A549 (cell line): Measurements from ENCODE around the gene RASL11B. TPM values are rescaled to one million over a fixed set of nuclear protein-coding genes. Genes with fewer than 3 reads are reported as not detected.

Source experiments
- ATAC-seq, 2 experiments: fragments of 200-7000 bp in 1 of 2; fragments of >200 bp in 1 of 2; cut with Nextera tagmentation in 1 of 2; cut with Tn5 transposase in 1 of 2; 3 replicates each; pipeline versions ENCODE4 v1.8.0 to v1.9.1; 2018 to 2020; ENCODE audit warnings: mild to moderate bottlenecking in 1 of 2, moderate library complexity in 1 of 2
- CTCF ChIA-PET: fragments of 300-600 bp; sonication (Branson Sonifier 250); formaldehyde crosslinking; extraction: SDS; loops from one replicate; lab custom pipeline; 2021; ENCODE audit warnings: antibody characterized with exemption, inconsistent platforms; lab: Yijun Ruan, JAX
- POLR2A ChIA-PET: fragments of 350-600 bp; formaldehyde crosslinking; extraction: SDS; loops from one replicate; lab custom pipeline; 2021; ENCODE audit warnings: antibody characterized with exemption, inconsistent platforms; lab: Yijun Ruan, JAX
- DNase-seq, 2 experiments: peaks; one replicate each; pipeline versions ENCODE4 v3.0.0 to v3.0.0-alpha.2; 2011 to 2016; ENCODE audit warnings: low read depth in 1 of 2, low spot score in 1 of 2
- FAIRE-seq: peaks from 2 replicates; lab custom pipeline; 2011; peaks lifted over from hg19 to GRCh38; lab: Jason Lieb, UNC
- H3K27ac ChIP-seq, 2 experiments: fragments of >200 bp; sonication (Bioruptor Twin); formaldehyde crosslinking; 3 replicates each; pipeline ENCODE4 v1.5.1; 2016 to 2017
- H3K4me1 ChIP-seq: fragments of >200 bp; sonication (Bioruptor Twin); formaldehyde crosslinking; 3 replicates; pipeline ENCODE4 v1.6.1; 2016
- H3K4me2 ChIP-seq: fragments of >200 bp; sonication (Bioruptor Twin); formaldehyde crosslinking; 3 replicates; pipeline ENCODE4 v1.6.1; 2016
- H3K4me3 ChIP-seq: fragments of >200 bp; sonication (Bioruptor Twin); formaldehyde crosslinking; 3 replicates; pipeline ENCODE4 v1.5.1; 2016
- H3K9me3 ChIP-seq: fragments of >200 bp; sonication (Bioruptor Twin); formaldehyde crosslinking; 3 replicates; pipeline ENCODE4 v1.6.1; 2016
- EHF ChIP-seq: fragments of 250-450 bp; sonication (Bioruptor Pico); IDR thresholded peaks from 2 replicates; pipeline ENCODE4 v1.5.0; 2020; ENCODE audit warnings: mild to moderate bottlenecking
- FOSB ChIP-seq: fragments of 250-450 bp; sonication (Bioruptor Pico); IDR thresholded peaks from 2 replicates; pipeline ENCODE4 v1.5.0; 2020; ENCODE audit warnings: mild to moderate bottlenecking, moderate library complexity
- FOSL2 ChIP-seq, 2 experiments: fragments of 450-650 bp in 1 of 2; fragments of >200 bp in 1 of 2; sonication (Bioruptor Twin) in 1 of 2; formaldehyde crosslinking; IDR thresholded peaks; 2 replicates each; pipeline versions ENCODE4 v1.5.0 to v1.6.1; 2016 to 2020; ENCODE audit warnings: mild to moderate bottlenecking in 1 of 2, moderate library complexity in 1 of 2
- FOXS1 ChIP-seq: fragments of 250-450 bp; sonication (Bioruptor Pico); IDR thresholded peaks from 2 replicates; pipeline ENCODE4 v1.5.0; 2020; ENCODE audit warnings: mild to moderate bottlenecking, moderate library complexity
- GATA3 ChIP-seq: IDR thresholded peaks from 2 replicates; pipeline ENCODE4 v1.6.1; 2012; ENCODE audit warnings: borderline replicate concordance
- HEYL ChIP-seq: fragments of 250-450 bp; sonication (Bioruptor Pico); IDR thresholded peaks from 2 replicates; pipeline ENCODE4 v1.8.0; 2021; ENCODE audit warnings: mild to moderate bottlenecking, moderate library complexity
- KDM1A ChIP-seq: fragments of 200-600 bp; sonication (generic); IDR thresholded peaks from 2 replicates; pipeline ENCODE4 v1.6.1; 2016; ENCODE audit warnings: low read depth, mild to moderate bottlenecking
- MAFK ChIP-seq: fragments of 450-650 bp; IDR thresholded peaks from 2 replicates; pipeline ENCODE4 v1.6.1; 2014; ENCODE audit not compliant: partially characterized antibody
- NR3C1 ChIP-seq: fragments of >200 bp; sonication (Bioruptor Twin); formaldehyde crosslinking; IDR thresholded peaks from 3 replicates; pipeline ENCODE4 v1.6.1; 2017
- PHF8 ChIP-seq: fragments of 200-600 bp; sonication (generic); IDR thresholded peaks from 2 replicates; pipeline ENCODE4 v1.6.1; 2016; ENCODE audit warnings: low read depth, mild to moderate bottlenecking, antibody characterized with exemption, moderate library complexity, borderline replicate concordance
- POLR2A ChIP-seq: IDR thresholded peaks from 2 replicates; pipeline ENCODE4 v1.6.1; 2012; ENCODE audit warnings: mild to moderate bottlenecking, low read length
- POLR2AphosphoS2 ChIP-seq: conservative IDR thresholded peaks from 2 replicates; pipeline ENCODE4 v1.6.1; 2012; ENCODE audit warnings: low read length, improper control_type of control experiment, inconsistent platforms
- RAD21 ChIP-seq, 2 experiments: fragments of >200 bp in 1 of 2; sonication (Bioruptor Twin) in 1 of 2; formaldehyde crosslinking in 1 of 2; IDR thresholded peaks in 1 of 2; conservative IDR thresholded peaks in 1 of 2; 2 replicates in 1 of 2; 3 replicates in 1 of 2; pipeline ENCODE4 v1.6.1; 2012 to 2018; ENCODE audit warnings: inconsistent platforms in 1 of 2
- RFX5 ChIP-seq: fragments of 450-650 bp; IDR thresholded peaks from 2 replicates; pipeline ENCODE4 v1.7.1; 2014; ENCODE audit warnings: antibody characterized with exemption, mild to moderate bottlenecking, moderate library complexity
- SREBF2 ChIP-seq: fragments of 450-650 bp; IDR thresholded peaks from 2 replicates; pipeline ENCODE4 v1.6.1; 2014; ENCODE audit warnings: mild to moderate bottlenecking, moderate library complexity
- USF2 ChIP-seq: fragments of 450-650 bp; IDR thresholded peaks from 2 replicates; pipeline ENCODE4 v1.6.1; 2014; ENCODE audit warnings: antibody characterized with exemption
- ZFP36 ChIP-seq: fragments of 450-650 bp; IDR thresholded peaks from 2 replicates; pipeline ENCODE4 v1.6.1; 2014; ENCODE audit warnings: borderline replicate concordance; ENCODE audit not compliant: partially characterized antibody
- WGBS: methylation state at CpG from one replicate; pipeline ENCODE4 v1.1.6; 2017; ENCODE audit errors: missing lambda C conversion rate; 5-methylcytosine and 5-hydroxymethylcytosine counted together
- polyA plus RNA-seq, 4 experiments: library from polyadenylated mRNA; depleted of rRNA in 3 of 4; stranded (reverse); fragments of >200 nt; fragmentation: RNase III in 1 of 4; extraction: RNeasy Plus Mini Kit Qiagen cat#74134 plus additional on column Dnase treatment in 1 of 4; gene quantifications; 2 replicates in 3 of 4; 3 replicates in 1 of 4; pipeline ENCODE4 v1.2.3, GENCODE V29; 2011 to 2017
- TF ChIP-seq, protein P1 (sequence below): fragments of >200 bp; sonication (Bioruptor Twin); formaldehyde crosslinking; IDR thresholded peaks from 2 replicates; pipeline ENCODE4 v1.6.1; 2016

The RASL11B gene
- polyA plus RNA-seq, 2 of the 4 experiments (the other 2 are of a cell fraction), result 0.04 to 0.05 TPM

DNA sequence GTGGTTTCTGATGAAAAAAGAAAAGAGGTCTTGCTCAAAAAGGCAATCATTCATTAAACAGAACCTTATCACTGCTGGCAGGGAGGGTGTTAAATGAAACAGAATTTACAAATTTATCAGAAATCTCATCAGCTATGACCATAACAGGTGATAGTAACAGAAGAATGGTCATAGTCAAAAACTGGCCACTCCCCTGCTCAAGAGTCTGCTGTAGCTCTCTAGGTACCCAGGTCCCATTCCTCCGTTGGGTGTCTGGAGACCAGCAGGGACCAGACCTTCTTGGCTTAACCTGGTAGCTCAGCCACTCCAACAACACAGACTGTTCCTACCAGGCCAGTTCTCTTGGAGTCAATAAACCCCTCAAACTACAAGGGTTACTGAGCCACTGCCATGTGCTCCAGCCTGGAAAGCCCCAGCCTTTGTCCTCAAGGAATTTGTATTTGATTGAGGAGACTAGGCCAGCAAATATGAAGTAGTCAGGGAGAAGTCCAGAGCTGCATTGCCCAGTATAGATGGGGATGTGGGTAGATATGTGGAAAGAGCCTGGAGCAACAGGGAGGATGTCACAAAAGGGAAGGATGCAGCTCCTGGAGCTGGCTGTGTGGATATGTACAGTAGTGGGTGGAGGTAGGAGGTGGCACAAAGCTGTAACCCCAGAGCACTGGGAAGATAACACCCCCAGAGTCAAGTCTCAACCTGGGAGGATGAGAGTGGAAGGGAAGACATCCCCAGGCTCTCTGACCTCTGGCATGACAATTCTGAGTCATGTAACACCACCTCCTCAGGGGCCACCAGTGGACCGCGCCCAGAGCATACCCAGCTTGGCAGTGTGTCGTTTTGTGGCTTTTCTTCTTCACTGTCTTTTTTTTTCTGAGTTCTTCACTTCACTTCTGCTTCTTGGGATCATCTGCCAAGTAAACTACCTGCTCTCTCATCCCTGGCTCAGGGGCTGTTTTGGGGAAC is 21.9 kb downstream of the RASL11B start:
- ATAC-seq, result no peak
- WGBS, result 61% methylated on average over 3 of the region's 4 CpGs
- CTCF ChIA-PET, result interaction anchor here (0.7 kb wide), 1 partner anchor 650 kb away, joined by 3 read pairs; no protein-coding TSS in a partner anchor
- DNase-seq, result no peak
- POLR2A ChIA-PET, result no interaction called here
- no peak overlapping the region for H3K4me2 ChIP-seq
- no peaks in the 10 kb centered on the region for H3K4me1 ChIP-seq
- FAIRE-seq, result no peak
- H3K27ac ChIP-seq, result no peak overlapping the region
- H3K4me3 ChIP-seq, result no peak overlapping the region
- no peaks in the 10 kb centered on the region for H3K9me3 ChIP-seq
- TF ChIP-seq NR3C1 (no peak), PHF8 (no peak), ZFP36 (no peak), FOXS1 (no peak), GATA3 (no peak), HEYL (CRISPR knock-in tag) (no peak), KDM1A (no peak), SREBF2 (no peak)
- TF ChIP-seq, protein P1, sequence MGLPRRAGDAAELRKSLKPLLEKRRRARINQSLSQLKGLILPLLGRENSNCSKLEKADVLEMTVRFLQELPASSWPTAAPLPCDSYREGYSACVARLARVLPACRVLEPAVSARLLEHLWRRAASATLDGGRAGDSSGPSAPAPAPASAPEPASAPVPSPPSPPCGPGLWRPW, result no peak

DNA sequence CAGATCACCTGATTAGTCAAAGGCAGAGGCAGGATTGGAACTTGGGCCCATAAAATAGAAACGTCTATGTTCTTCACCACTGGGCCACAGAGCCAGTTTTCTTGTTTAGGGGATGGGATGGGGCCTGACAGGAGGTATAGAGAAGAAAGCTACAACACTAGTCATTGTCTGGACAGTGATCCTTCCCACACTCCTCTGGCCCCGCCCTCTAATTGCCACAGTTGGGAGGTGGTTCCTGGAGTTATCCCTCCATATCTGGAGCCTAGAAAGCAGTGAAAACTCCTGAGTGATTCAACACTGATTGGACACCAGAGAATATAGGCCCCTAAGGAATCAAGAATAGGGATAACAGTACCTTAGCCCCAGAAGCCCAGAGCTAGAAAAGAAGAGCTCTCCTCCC is 22.9 kb downstream of the RASL11B start:
- 88% methylated on average over 1 of the region's 2 CpGs for WGBS
- H3K4me2 ChIP-seq, result no peak overlapping the region

DNA sequence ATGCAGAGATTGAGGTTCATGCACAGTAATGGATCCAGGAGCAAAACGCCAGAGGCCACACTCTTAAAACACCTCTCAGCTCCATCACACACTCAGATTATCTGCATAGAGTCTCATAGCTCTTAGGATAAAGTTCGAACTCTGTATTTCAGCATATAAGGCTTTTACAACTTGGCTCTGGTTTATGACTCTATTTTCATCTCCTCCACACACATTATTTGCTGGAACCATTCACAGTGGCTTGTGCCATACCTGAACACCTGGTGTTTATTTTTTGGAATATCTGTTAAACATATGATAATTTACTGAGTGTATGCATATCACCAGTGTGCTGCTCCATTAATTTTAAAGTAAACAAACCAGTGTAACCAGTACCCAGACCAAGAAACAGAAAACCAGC is 27.2 kb downstream of the RASL11B start:
- H3K9me3 ChIP-seq, result no peaks in the 10 kb centered on the region
- ChIA-PET POLR2A (no interaction called here), CTCF (no interaction called here)
- TF ChIP-seq USF2 (no peak), HEYL (CRISPR knock-in tag) (no peak), POLR2A (no peak)
- no peak overlapping the region for H3K4me3 ChIP-seq
- no peak overlapping the region for H3K4me2 ChIP-seq
- FAIRE-seq (no peak), DNase-seq (no peak), ATAC-seq (no peak)
- H3K4me1 ChIP-seq, result no peaks in the 10 kb centered on the region
- WGBS, result 46% methylated on average over 2 of the region's 2 CpGs
- H3K27ac ChIP-seq, result no peak overlapping the region

More for the DNA sequence above, 22.9 kb downstream of the RASL11B start:
- Histone ChIP-seq H3K4me1 (no peaks in the 10 kb centered on the region), H3K27ac (no peak overlapping the region), H3K4me3 (no peak overlapping the region), H3K9me3 (no peaks in the 10 kb centered on the region)
- ChIA-PET POLR2A (no interaction called here), CTCF (no interaction called here)
- no peak for ATAC-seq
- DNase-seq, result no peak
- TF ChIP-seq MAFK, result no peak
- no peak for TF ChIP-seq FOXS1
- TF ChIP-seq RFX5, result no peak
- no peak for FAIRE-seq

DNA sequence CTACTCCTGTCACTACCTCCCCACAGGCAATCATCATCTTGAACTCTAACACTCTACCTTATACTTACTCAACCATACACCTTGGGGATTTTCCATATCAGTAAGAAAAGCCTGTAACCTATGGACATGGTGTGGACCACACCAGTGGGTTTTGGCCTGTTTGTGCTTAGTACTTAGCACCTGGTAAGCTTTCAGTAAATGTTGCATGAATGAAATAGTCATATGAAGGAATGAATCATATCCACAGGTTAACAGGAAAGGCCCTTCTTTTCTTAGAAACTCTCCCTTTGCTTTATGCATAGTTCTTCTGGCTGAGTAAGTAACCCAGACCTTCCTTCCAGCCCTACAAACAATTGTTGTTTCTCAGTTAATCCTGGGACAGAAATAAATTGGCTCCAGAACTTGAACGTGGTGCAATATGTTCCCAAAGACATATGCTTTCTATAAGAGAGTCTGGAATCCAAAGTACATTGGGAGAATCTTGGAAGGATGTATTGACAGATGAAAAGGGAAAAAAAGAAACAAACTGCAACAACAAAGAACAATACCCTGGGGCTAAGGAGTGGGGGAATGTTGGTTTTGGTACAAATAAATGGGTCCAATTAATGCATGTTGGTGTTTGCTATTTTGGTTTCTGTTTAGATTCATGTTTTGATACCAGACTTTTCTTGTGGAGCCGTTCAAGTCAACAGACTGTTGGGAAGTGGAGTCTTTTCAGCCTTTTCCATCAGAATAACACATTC is 27.8 kb downstream of the RASL11B start:
- Histone ChIP-seq H3K27ac (no peak overlapping the region), H3K9me3 (no peaks in the 10 kb centered on the region), H3K4me2 (no peak overlapping the region), H3K4me3 (no peak overlapping the region), H3K4me1 (no peaks in the 10 kb centered on the region)
- ChIA-PET CTCF (no interaction called here), POLR2A (no interaction called here)
- TF ChIP-seq POLR2A (no peak), FOSB (CRISPR knock-in tag) (no peak), EHF (no peak), RAD21 (conservative IDR thresholded peaks at IDR 0.05 in 1 of 2, IDR thresholded peaks at IDR 0.05 in 1 of 2) (no peak), PHF8 (no peak), FOSL2 (IDR thresholded peaks at IDR 0.05) (no peak), FOSL2 (CRISPR knock-in tag; IDR thresholded peaks at IDR 0.05) (no peak), POLR2AphosphoS2 (no peak)
- FAIRE-seq, result no peak
- no peak for DNase-seq
- WGBS, result 34% methylated on average over 2 of the region's 2 CpGs
- ATAC-seq, result no peak
